ENCODE results near the gene KIAA0040. TPM values are rescaled to one million over a fixed set of nuclear protein-coding genes. Genes with fewer than 3 reads are reported as not detected.

The KIAA0040 gene
- total RNA-seq, 1 experiment from 2014 or later: 32.4 TPM

DNA sequence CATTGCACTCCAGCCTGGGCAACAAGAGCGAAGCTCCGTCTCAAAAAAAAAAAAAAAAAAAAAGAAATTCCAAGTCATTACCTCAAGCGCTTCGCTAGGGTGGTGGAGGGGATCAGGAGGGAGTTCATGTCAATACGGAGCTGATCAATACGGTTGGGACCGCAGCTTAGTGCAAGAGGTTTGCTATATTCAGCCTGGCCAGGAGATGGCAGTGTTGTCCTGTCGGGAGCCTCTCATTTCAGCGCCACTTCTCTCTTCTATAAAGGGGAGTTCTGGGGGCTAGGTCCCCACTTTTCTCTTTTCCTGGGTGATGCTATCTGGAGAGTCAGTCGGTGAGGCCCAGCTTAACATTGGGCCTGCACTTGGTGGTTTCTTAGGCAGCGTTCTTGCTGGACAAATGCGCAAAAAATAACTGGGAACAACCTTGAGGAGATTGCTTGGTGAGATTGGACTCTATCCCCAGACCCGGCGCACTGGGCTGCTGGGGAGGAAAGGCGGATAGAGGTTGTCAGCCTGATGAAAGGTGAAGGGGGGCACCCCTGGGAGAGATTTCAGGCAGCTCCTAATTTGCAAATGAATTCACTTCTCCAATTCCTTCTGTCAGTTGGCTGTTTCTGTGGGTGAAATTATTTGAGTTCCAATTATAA, 40.4 kb downstream of the KIAA0040 start:
- Histone ChIP-seq H3K9me3 (ENCODE audit: control insufficient read depth in 1 of 2, insufficient read depth in 1 of 2, low read depth in 1 of 2, low read length in 2 of 2) (no peaks in the 10 kb centered on the region), H3K36me3 (ENCODE audit: control insufficient read depth in 1 of 2, insufficient read depth in 2 of 2, low read length in 2 of 2) (no peaks in the 10 kb centered on the region), H4K20me1 (ENCODE audit: insufficient read depth) (no peaks in the 10 kb centered on the region), H3K27me3 (ENCODE audit: insufficient read depth, low read length) (peaks cover 9% of the 10 kb centered on the region), H3K27ac (ENCODE audit: low read depth, low read length) (no peak overlapping the region), H3K4me3 (replicated peaks in 1 of 2; ENCODE audit: low read depth in 1 of 2, low read length in 2 of 2) (no peak overlapping the region), H2AFZ (ENCODE audit: low read depth, low read length, poor library complexity, severe bottlenecking) (peak overlapping the region; percentile 66), H3K9me2 (ENCODE audit: insufficient read depth) (no peaks in the 10 kb centered on the region), H3K9ac (ENCODE audit: low read length) (no peak overlapping the region), H3K4me1 (ENCODE audit: control insufficient read depth in 1 of 2, insufficient read depth in 2 of 2, low read length in 2 of 2) (no peaks in the 10 kb centered on the region), H3K4me2 (ENCODE audit: low read length) (peak overlapping the region; percentile 11; the same call in 1 of the 2 replicates), H3K79me2 (ENCODE audit: insufficient read depth, low read length) (no peaks in the 10 kb centered on the region)
- ChIA-PET RAD21 (ENCODE audit: low non-redundant PET in 1 of 2, low total read pairs in 2 of 2, uncharacterized antibody in 2 of 2, unreplicated experiment in 2 of 2) (interaction anchor here (0.6 to 1.5 kb wide), 12 partner anchors 18 to 1223 kb away, joined by 3 to 15 read pairs (median 5); no protein-coding TSS in a partner anchor), POLR2A (interaction anchor here (0.6 kb wide), 1 partner anchor 167 kb away, joined by 3 read pairs; no protein-coding TSS in a partner anchor), CTCF (interaction anchor here (0.5 to 3.2 kb wide), 49 partner anchors 9 to 1693 kb away, joined by 3 to 77 read pairs (median 4); partner anchors contain the start of gene TNR)
- ATAC-seq (peak; percentile 81), DNase-seq (ENCODE audit: low read depth, low spot score) (peak; percentile 33)
- no TSS peak for BruUV-seq (replicated peaks)
- TF ChIP-seq EGR1 (IDR thresholded peaks at IDR 0.05; ENCODE audit: low read depth) (no peak), RAD21 (IDR thresholded peaks at IDR 0.05; ENCODE audit: low read depth) (peak; percentile 92), POLR2A (IDR thresholded peaks at IDR 0.05; ENCODE audit: borderline replicate concordance, extremely low read depth, insufficient read depth, insufficient read length) (no peak), SIN3A (IDR thresholded peaks at IDR 0.05; ENCODE audit: low read depth) (no peak), ELF1 (IDR thresholded peaks at IDR 0.05; ENCODE audit: borderline replicate concordance, low read depth) (no peak), JUND (IDR thresholded peaks at IDR 0.05) (no peak), YY1 (IDR thresholded peaks at IDR 0.05; ENCODE audit: extremely low read depth, insufficient replicate concordance, low read depth, low read length) (no peak)
- TF ChIP-seq, protein P1, sequence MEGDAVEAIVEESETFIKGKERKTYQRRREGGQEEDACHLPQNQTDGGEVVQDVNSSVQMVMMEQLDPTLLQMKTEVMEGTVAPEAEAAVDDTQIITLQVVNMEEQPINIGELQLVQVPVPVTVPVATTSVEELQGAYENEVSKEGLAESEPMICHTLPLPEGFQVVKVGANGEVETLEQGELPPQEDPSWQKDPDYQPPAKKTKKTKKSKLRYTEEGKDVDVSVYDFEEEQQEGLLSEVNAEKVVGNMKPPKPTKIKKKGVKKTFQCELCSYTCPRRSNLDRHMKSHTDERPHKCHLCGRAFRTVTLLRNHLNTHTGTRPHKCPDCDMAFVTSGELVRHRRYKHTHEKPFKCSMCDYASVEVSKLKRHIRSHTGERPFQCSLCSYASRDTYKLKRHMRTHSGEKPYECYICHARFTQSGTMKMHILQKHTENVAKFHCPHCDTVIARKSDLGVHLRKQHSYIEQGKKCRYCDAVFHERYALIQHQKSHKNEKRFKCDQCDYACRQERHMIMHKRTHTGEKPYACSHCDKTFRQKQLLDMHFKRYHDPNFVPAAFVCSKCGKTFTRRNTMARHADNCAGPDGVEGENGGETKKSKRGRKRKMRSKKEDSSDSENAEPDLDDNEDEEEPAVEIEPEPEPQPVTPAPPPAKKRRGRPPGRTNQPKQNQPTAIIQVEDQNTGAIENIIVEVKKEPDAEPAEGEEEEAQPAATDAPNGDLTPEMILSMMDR (IDR thresholded peaks at IDR 0.05 in 2 of 3, conservative IDR thresholded peaks at IDR 0.05 in 1 of 3; ENCODE audit: borderline replicate concordance in 1 of 3, insufficient read depth in 1 of 3, low read depth in 2 of 3, low read length in 2 of 3): peak; percentile 86 to 88 (median 87)
- TF ChIP-seq, protein P2, sequence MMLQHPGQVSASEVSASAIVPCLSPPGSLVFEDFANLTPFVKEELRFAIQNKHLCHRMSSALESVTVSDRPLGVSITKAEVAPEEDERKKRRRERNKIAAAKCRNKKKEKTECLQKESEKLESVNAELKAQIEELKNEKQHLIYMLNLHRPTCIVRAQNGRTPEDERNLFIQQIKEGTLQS (IDR thresholded peaks at IDR 0.05): no peak
- TF ChIP-seq, protein P3, sequence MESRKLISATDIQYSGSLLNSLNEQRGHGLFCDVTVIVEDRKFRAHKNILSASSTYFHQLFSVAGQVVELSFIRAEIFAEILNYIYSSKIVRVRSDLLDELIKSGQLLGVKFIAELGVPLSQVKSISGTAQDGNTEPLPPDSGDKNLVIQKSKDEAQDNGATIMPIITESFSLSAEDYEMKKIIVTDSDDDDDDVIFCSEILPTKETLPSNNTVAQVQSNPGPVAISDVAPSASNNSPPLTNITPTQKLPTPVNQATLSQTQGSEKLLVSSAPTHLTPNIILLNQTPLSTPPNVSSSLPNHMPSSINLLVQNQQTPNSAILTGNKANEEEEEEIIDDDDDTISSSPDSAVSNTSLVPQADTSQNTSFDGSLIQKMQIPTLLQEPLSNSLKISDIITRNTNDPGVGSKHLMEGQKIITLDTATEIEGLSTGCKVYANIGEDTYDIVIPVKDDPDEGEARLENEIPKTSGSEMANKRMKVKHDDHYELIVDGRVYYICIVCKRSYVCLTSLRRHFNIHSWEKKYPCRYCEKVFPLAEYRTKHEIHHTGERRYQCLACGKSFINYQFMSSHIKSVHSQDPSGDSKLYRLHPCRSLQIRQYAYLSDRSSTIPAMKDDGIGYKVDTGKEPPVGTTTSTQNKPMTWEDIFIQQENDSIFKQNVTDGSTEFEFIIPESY (IDR thresholded peaks at IDR 0.05; ENCODE audit: extremely low read depth, insufficient replicate concordance, low read length): no peak
- intact Hi-C loops (cut with micrococcal nuclease): loop anchor here (1.0 to 5.0 kb wide), 8 partner anchors 167 to 1540 kb away; partner anchors contain the start of gene TNR

All from HCT116 (cell line).